Neural progenitor cell (in vitro differentiated cells): ENCODE results near the gene CFDP1. TPM values are rescaled to one million over a fixed set of nuclear protein-coding genes. Genes with fewer than 3 reads are reported as not detected.

Experiments used
- DNase-seq: peaks from one replicate; pipeline ENCODE4 v3.0.0-alpha.2; 2016; ENCODE audit warnings: low spot score
- H2AFZ ChIP-seq: fragments of 200-600 bp; sonication (generic); replicated peaks from 2 replicates; pipeline ENCODE4 v1.6.1; 2016; ENCODE audit warnings: antibody characterized with exemption
- H3F3A ChIP-seq: fragments of 200-600 bp; sonication (generic); 2 replicates; pipeline ENCODE4 v1.6.1; 2016; ENCODE audit warnings: antibody characterized with exemption, low read depth
- H3K27ac ChIP-seq: fragments of 200-600 bp; sonication (generic); 2 replicates; pipeline ENCODE4 v1.5.1; 2016; ENCODE audit warnings: mild to moderate bottlenecking
- H3K27me3 ChIP-seq: fragments of 200-600 bp; sonication (generic); 2 replicates; pipeline ENCODE4 v1.6.1; 2016; ENCODE audit warnings: mild to moderate bottlenecking, moderate library complexity
- H3K36me3 ChIP-seq: fragments of 200-600 bp; sonication (generic); 2 replicates; pipeline ENCODE4 v1.5.1; 2016
- H3K4me1 ChIP-seq: fragments of 200-600 bp; sonication (generic); 2 replicates; pipeline ENCODE4 v1.6.1; 2016; ENCODE audit warnings: mixed run types
- H3K4me2 ChIP-seq: fragments of 200-600 bp; sonication (generic); 2 replicates; pipeline ENCODE4 v1.6.1; 2016
- H3K4me3 ChIP-seq: fragments of 200-600 bp; sonication (generic); 2 replicates; pipeline ENCODE4 v1.5.1; 2016
- H3K79me2 ChIP-seq: fragments of 200-600 bp; sonication (generic); 2 replicates; pipeline ENCODE4 v1.6.1; 2016; ENCODE audit warnings: low read depth
- H3K9ac ChIP-seq: fragments of 200-600 bp; sonication (generic); 2 replicates; pipeline ENCODE4 v1.6.1; 2016
- H3K9me3 ChIP-seq: fragments of 200-600 bp; sonication (generic); 2 replicates; pipeline ENCODE4 v1.5.1; 2016; ENCODE audit warnings: low read depth
- H4K20me1 ChIP-seq: fragments of 200-600 bp; sonication (generic); 2 replicates; pipeline ENCODE4 v1.6.1; 2016; ENCODE audit warnings: low read depth
- H3K27ac Mint-ChIP-seq: 3 replicates; pipeline ENCODE4 v1.8.0; 2021; ENCODE audit warnings: mixed read lengths
- H3K27me3 Mint-ChIP-seq: 2 replicates; pipeline ENCODE4 v1.8.0; 2022; ENCODE audit warnings: low read depth, mild to moderate bottlenecking, inconsistent platforms, moderate library complexity, mixed read lengths; ENCODE audit not compliant: insufficient read depth
- H3K36me3 Mint-ChIP-seq: 3 replicates; pipeline ENCODE4 v1.8.0; 2021; ENCODE audit warnings: mixed read lengths
- H3K4me1 Mint-ChIP-seq: 3 replicates; pipeline ENCODE4 v1.8.0; 2021; ENCODE audit warnings: mixed read lengths
- H3K4me3 Mint-ChIP-seq: 3 replicates; pipeline ENCODE4 v1.8.0; 2021; ENCODE audit warnings: mild to moderate bottlenecking, moderate library complexity, mixed read lengths
- H3K9me3 Mint-ChIP-seq: 3 replicates; pipeline ENCODE4 v1.8.0; 2020; ENCODE audit warnings: mixed read lengths
- CTCF ChIP-seq: fragments of 200-600 bp; sonication (generic); IDR thresholded peaks from 2 replicates; pipeline ENCODE4 v1.5.1; 2017; ENCODE audit warnings: antibody characterized with exemption, mild to moderate bottlenecking
- EZH2 ChIP-seq: fragments of 200-600 bp; sonication (generic); IDR thresholded peaks from 2 replicates; pipeline ENCODE4 v1.6.1; 2017; ENCODE audit warnings: antibody characterized with exemption, mild to moderate bottlenecking, moderate library complexity
- EZH2phosphoT487 ChIP-seq: fragments of 200-600 bp; sonication (generic); IDR thresholded peaks from 2 replicates; pipeline ENCODE4 v1.6.1; 2017; ENCODE audit warnings: antibody characterized with exemption
- total RNA-seq: library from RNA; depleted of rRNA; stranded (reverse); fragments of >200 nt; gene quantifications from 2 replicates; pipeline ENCODE4 v1.2.3, GENCODE V29; 2015; ENCODE audit warnings: low replicate concordance

Gene CFDP1
- total RNA-seq, 1 donor from 2014 or later, result 159 TPM

GRCh38 chr16:75362846-75363245 lies 70.5 kb downstream of the CFDP1 start:
- peaks cover 8% of the 10 kb centered on the region for H3K4me1 Mint-ChIP-seq
- Histone ChIP-seq H3K4me2 (no peak overlapping the region), H3K4me3 (no peak overlapping the region), H3K79me2 (no peaks in the 10 kb centered on the region), H2AFZ (no peak overlapping the region), H4K20me1 (no peaks in the 10 kb centered on the region), H3K4me1 (no peaks in the 10 kb centered on the region), H3K36me3 (no peaks in the 10 kb centered on the region), H3K27me3 (no peaks in the 10 kb centered on the region), H3K9ac (no peak overlapping the region), H3K27ac (no peak overlapping the region), H3F3A (no peaks in the 10 kb centered on the region), H3K9me3 (no peaks in the 10 kb centered on the region)
- DNase-seq, result no peak
- H3K9me3 Mint-ChIP-seq, result no peaks in the 10 kb centered on the region
- H3K36me3 Mint-ChIP-seq, result peaks cover 22% of the 10 kb centered on the region
- TF ChIP-seq CTCF (no peak), EZH2phosphoT487 (no peak), EZH2 (no peak)
- no peak overlapping the region for H3K4me3 Mint-ChIP-seq
- H3K27me3 Mint-ChIP-seq, result no peaks in the 10 kb centered on the region
- no peak overlapping the region for H3K27ac Mint-ChIP-seq

- DNase-seq, result no peak
- Histone ChIP-seq H3K9me3 (no peaks in the 10 kb centered on the region), H3K9ac (no peak overlapping the region), H3K4me1 (no peaks in the 10 kb centered on the region), H3F3A (no peaks in the 10 kb centered on the region), H3K4me3 (no peak overlapping the region), H3K36me3 (no peaks in the 10 kb centered on the region), H3K27ac (no peak overlapping the region), H3K4me2 (no peak overlapping the region), H4K20me1 (no peaks in the 10 kb centered on the region), H3K79me2 (no peaks in the 10 kb centered on the region), H3K27me3 (no peaks in the 10 kb centered on the region), H2AFZ (no peak overlapping the region)
- Mint-ChIP-seq H3K9me3 (no peaks in the 10 kb centered on the region), H3K27ac (no peak overlapping the region), H3K27me3 (no peaks in the 10 kb centered on the region), H3K4me3 (no peak overlapping the region), H3K4me1 (peaks cover 8% of the 10 kb centered on the region), H3K36me3 (peaks cover 25% of the 10 kb centered on the region)
- TF ChIP-seq EZH2 (no peak), EZH2phosphoT487 (no peak), CTCF (no peak)
Measured at GRCh38 chr16:75361936-75362335, 71.4 kb downstream of the CFDP1 start.

GRCh38 chr16:75354170-75354569 lies 79.1 kb downstream of the CFDP1 start:
- H3K9me3 Mint-ChIP-seq, result no peaks in the 10 kb centered on the region
- H3K27ac Mint-ChIP-seq, result no peak overlapping the region
- no peak overlapping the region for H3K4me2 ChIP-seq
- TF ChIP-seq EZH2, result no peak
- TF ChIP-seq EZH2phosphoT487, result no peak
- TF ChIP-seq CTCF, result no peak
- no peaks in the 10 kb centered on the region for H4K20me1 ChIP-seq
- no peaks in the 10 kb centered on the region for H3K9me3 ChIP-seq
- H3K79me2 ChIP-seq, result no peaks in the 10 kb centered on the region
- H3K4me1 Mint-ChIP-seq, result no peaks in the 10 kb centered on the region
- no peak for DNase-seq
- no peaks in the 10 kb centered on the region for H3K4me1 ChIP-seq
- H3K36me3 ChIP-seq, result no peaks in the 10 kb centered on the region
- no peaks in the 10 kb centered on the region for H3F3A ChIP-seq
- H3K36me3 Mint-ChIP-seq, result peaks cover 30% of the 10 kb centered on the region
- H2AFZ ChIP-seq, result no peak overlapping the region
- no peak overlapping the region for H3K9ac ChIP-seq
- H3K27me3 ChIP-seq, result no peaks in the 10 kb centered on the region
- no peaks in the 10 kb centered on the region for H3K27me3 Mint-ChIP-seq
- H3K4me3 Mint-ChIP-seq, result no peak overlapping the region
- no peak overlapping the region for H3K27ac ChIP-seq
- no peak overlapping the region for H3K4me3 ChIP-seq

GRCh38 chr16:75351183-75351582 lies 82.1 kb downstream of the CFDP1 start:
- Histone ChIP-seq H3K9me3 (no peaks in the 10 kb centered on the region), H3K4me3 (no peak overlapping the region), H3K4me1 (no peaks in the 10 kb centered on the region), H3K36me3 (no peaks in the 10 kb centered on the region), H2AFZ (no peak overlapping the region), H3F3A (no peaks in the 10 kb centered on the region), H4K20me1 (no peaks in the 10 kb centered on the region), H3K4me2 (no peak overlapping the region), H3K79me2 (no peaks in the 10 kb centered on the region), H3K27me3 (no peaks in the 10 kb centered on the region), H3K9ac (no peak overlapping the region), H3K27ac (no peak overlapping the region)
- Mint-ChIP-seq H3K9me3 (no peaks in the 10 kb centered on the region), H3K36me3 (peaks cover 28% of the 10 kb centered on the region), H3K4me3 (no peak overlapping the region), H3K27ac (no peak overlapping the region), H3K4me1 (no peaks in the 10 kb centered on the region), H3K27me3 (no peaks in the 10 kb centered on the region)
- TF ChIP-seq CTCF (no peak), EZH2 (no peak), EZH2phosphoT487 (no peak)
- no peak for DNase-seq
